Fibroblast of skin of back (primary cell): ENCODE data around the gene VRTN.
A peak's percentile ranks its signal among the peaks of the same experiment; 100 is the strongest.

Experiments
- DNase-seq: peaks from one replicate; pipeline ENCODE4 v3.0.0-alpha.2; 2013

VRTN gene

GRCh38 chr14:74392616-74393570, 44.6 kb downstream of the VRTN start:
- no peak for DNase-seq

- no peak for DNase-seq
Measured at GRCh38 chr14:74394549-74394948, 46.3 kb downstream of the VRTN start.

DNA sequence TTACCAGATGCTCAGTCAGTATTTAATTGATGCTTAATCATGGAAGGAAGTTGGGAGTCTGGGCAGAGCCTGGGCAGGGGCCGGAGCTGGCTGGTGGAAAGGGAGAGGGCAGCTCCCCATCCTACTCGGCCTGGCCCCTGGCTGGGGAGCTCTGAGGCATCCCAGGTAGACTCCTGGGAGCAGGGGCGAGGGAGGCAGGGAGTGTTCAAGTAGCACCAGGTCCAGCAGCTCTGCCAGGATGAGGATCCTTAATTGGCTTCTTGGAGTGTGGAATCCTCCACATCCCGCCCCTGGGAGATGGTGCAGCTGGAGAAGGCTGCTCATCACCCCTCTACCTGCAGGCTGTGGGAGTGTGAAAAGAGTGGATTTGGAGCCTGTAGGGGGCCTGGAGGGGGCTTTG, 46.8 kb downstream of the VRTN start:
- DNase-seq = no peak

GRCh38 chr14:74400031-74400685, 51.9 kb downstream of the VRTN start:
- no peak for DNase-seq

DNA sequence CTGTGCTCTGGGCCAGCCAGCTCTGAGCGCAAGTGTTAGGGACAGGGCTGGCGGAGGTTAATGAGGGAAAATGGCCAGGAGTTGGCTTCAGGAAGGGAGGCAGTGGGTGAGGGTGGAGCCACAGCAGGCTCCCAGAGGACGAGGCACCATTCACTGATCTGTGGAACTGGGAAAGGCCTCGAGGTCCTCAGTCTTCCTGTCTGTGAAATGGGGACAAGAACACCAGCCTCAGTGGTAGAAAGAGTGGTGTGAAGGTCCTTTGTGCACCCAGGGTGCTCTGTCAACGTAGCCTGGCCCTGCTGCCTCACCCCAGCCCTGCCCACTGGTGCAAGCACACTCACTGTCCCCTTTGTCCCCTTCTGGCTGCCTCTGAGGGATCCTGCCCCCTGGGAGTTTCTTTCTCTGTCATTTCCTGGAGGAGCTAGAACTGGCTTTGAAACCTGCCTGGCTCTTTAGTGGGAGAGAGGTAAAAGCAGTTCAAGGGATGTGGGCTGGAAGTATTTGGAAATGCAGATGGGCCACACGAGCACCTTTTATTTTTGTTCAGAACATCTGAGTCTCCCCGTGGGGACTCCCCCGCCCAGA, 52.7 kb downstream of the VRTN start:
- DNase-seq = no peak

GRCh38 chr14:74401504-74402241, 53.4 kb downstream of the VRTN start:
- DNase-seq = peak; percentile 1

DNA sequence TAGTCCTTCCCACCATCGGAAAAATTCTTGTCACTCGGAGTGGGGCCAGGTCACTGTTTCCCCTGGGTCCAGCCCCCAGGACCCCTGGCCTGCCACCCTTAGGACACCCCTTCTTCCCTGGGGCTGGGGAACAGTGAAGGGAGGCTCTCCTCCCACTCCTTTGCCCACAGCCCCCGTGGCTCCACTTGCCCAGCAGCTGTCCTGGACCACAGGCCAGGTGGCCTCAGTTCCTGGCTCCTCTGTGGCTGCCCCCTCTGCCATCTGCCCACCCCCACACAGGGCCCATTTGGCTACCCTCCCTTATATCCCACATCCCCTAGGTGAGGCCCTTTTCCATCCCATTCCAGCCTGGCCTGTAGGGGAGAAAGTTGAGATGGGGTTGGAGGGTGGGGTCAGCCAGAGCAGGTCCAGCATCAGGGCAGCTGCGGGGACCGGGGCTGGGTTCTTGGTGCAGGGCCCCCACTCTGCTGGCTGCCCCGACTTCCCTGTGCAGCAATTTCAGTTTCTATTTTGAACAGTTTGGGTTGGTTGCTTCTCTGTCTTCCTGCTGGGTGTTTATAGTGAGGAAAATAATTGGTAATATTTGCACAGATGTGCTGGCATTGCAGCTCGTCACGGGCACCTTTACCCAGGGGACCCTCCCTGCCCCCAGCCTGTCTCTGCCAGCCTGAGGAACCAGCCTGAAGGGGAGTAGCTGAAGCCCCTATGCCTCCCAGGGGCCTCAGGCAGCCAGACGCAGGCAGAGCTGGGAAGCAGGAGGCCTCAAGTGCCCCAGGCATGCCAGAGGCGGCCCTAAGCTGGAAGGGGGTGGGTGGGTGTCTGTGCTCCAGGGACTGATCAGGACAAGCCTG, 54.4 kb downstream of the VRTN start:
- DNase-seq = no peak

DNA sequence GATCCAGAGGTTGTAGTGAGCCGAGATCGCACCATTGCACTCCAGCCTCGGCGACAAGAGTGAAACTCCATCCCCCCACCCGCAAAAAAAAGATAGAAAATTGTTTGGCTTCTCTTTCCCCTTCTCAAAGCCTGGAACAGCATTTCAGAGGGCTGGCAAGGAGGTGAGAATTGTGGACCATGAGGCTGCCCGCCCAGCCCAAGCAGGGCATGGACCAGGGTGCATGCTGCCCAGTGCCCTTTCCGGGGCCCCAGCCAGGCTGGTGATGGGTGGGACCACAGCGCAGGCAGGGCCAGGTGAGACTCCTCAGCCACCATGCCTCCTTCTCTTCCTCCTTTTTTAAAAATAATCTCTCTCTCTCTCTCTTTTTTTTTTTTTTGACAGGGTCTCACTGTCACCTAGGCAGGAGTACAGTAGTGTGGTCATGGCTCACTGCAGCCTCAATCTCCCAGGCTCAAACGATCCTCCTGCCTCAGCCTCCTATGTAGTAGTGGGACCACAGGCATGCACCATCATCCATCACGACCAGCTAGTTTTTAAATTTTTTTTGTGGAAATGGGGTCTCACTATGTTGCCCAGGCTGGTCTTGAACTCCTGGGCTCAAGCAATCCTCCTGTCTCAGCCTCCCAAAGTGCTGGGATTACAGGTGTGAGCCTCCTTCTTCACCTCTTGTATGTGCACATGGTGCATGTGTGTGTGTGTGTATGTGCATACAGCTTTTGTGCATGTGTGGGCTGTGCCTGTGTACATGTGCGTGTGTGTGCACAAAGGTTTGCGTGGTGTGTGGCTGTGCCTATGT, 55.5 kb downstream of the VRTN start:
- DNase-seq = no peak

DNA sequence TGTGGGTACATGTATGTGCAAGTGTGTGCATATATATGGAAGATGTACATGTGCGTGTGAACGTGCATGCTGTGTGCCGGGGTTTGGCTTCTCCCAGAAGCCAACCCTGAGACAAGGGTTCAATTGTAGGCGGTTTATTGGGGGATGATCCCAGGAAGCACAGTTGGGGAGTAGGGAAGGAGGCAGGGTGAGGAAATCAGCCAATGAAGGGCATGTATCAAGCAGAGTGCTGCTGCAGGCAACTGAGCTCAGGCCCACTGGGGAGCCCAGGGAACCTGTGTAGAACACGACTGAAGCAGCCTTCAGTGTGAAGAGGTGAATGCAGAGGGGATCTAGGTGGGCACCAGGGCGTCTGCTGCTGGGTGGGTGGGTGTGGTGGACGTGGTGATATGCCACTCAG, 56.2 kb downstream of the VRTN start:
- DNase-seq = no peak

- DNase-seq = no peak
Measured at GRCh38 chr14:74405663-74406062, 57.4 kb downstream of the VRTN start.

- DNase-seq = no peak
Measured at GRCh38 chr14:74407021-74407800, 58.9 kb downstream of the VRTN start.

- DNase-seq = no peak
Measured at GRCh38 chr14:74407801-74408154, 59.5 kb downstream of the VRTN start.

- DNase-seq = no peak
Measured at GRCh38 chr14:74408870-74409269, 60.6 kb downstream of the VRTN start.

DNA sequence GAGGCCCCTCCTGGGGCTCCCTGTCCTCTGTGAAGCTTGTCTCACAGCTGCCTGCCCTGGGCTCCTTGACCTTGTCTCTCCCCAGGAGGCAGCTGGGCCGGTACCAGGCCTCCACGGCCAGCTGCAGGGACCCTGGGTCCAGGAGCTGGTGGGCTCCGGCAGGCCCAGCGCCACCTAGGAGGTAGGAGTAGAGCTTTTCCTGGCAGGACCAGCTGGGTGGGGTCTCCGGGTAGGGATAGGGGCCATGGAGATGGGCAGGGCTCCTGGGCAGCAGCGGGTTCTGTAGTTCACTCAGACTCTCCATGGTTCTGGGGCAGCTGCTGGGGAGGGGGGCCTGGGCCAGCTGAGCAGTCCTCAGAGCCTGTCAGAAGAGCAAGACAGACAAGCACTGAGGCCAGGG, 61.2 kb downstream of the VRTN start:
- no peak for DNase-seq
